GM19372 (cell line): ENCODE data around the gene CEBPG.

Source experiments
- ATAC-seq: cut with Tn5 transposase; IDR thresholded peaks from one replicate; pipeline ENCODE4 v1.9.1; 2021; ENCODE audit warnings: mild to moderate bottlenecking, low read depth, moderate library complexity; ENCODE audit not compliant: unreplicated experiment

CEBPG gene

GRCh38 chr19:33403221-33403972 is 29.9 kb downstream of the CEBPG start:
- no peak for ATAC-seq

- no peak for ATAC-seq
These were observed 30.4 kb downstream of the CEBPG start for GRCh38 chr19:33403973-33404304.

GRCh38 chr19:33404506-33405253 is 31.2 kb downstream of the CEBPG start:
- ATAC-seq: no peak

GRCh38 chr19:33405254-33405552 is 31.7 kb downstream of the CEBPG start:
- ATAC-seq: no peak

GRCh38 chr19:33405553-33406461 is 32.3 kb downstream of the CEBPG start:
- ATAC-seq: no peak

GRCh38 chr19:33406521-33407139 is 33.1 kb downstream of the CEBPG start:
- ATAC-seq: no peak

- no peak for ATAC-seq
These were observed 33.6 kb downstream of the CEBPG start for GRCh38 chr19:33407140-33407551.

GRCh38 chr19:33407716-33408115 is 34.2 kb downstream of the CEBPG start:
- ATAC-seq: no peak

GRCh38 chr19:33408116-33408515 is 34.6 kb downstream of the CEBPG start:
- ATAC-seq: no peak

- ATAC-seq: no peak
These were observed 35.3 kb downstream of the CEBPG start for GRCh38 chr19:33408538-33409434.

GRCh38 chr19:33409906-33410685 is 36.6 kb downstream of the CEBPG start:
- no peak for ATAC-seq

- no peak for ATAC-seq
These were observed 37.4 kb downstream of the CEBPG start for GRCh38 chr19:33410915-33411401.

GRCh38 chr19:33411621-33412180 is 38.2 kb downstream of the CEBPG start:
- no peak for ATAC-seq

- ATAC-seq: no peak
These were observed 39.3 kb downstream of the CEBPG start for GRCh38 chr19:33412601-33413425.

- no peak for ATAC-seq
These were observed 39.9 kb downstream of the CEBPG start for GRCh38 chr19:33413426-33413725.

GRCh38 chr19:33413868-33414666 is 40.6 kb downstream of the CEBPG start:
- ATAC-seq: no peak
